22Rv1 (cell line): ENCODE measurements around the gene KCNIP4.

ENCODE experiments used
- H3K27ac ChIP-seq: fragments of 450-650 bp; 2 replicates; pipeline ENCODE4 v1.5.1; 2017
- CTCF ChIP-seq: fragments of 450-650 bp; IDR thresholded peaks from 2 replicates; pipeline ENCODE4 v1.5.1; 2017; ENCODE audit warnings: mild to moderate bottlenecking
- ZFX ChIP-seq: fragments of 450-650 bp; IDR thresholded peaks from 2 replicates; pipeline ENCODE4 v1.6.1; 2017; ENCODE audit warnings: antibody characterized with exemption, borderline replicate concordance

Gene KCNIP4

GRCh38 chr4:21876711-21877110 is 71.9 kb downstream of the KCNIP4 start:
- TF ChIP-seq CTCF (no peak), ZFX (no peak)
- H3K27ac ChIP-seq, result no peak overlapping the region

GRCh38 chr4:21873145-21873544 is 75.4 kb downstream of the KCNIP4 start:
- H3K27ac ChIP-seq, result no peak overlapping the region
- no peak for TF ChIP-seq CTCF
- TF ChIP-seq ZFX, result no peak

GRCh38 chr4:21872101-21872500 is 76.5 kb downstream of the KCNIP4 start:
- H3K27ac ChIP-seq, result no peak overlapping the region
- TF ChIP-seq CTCF, result no peak

- no peak overlapping the region for H3K27ac ChIP-seq
- no peak for TF ChIP-seq ZFX
- no peak for TF ChIP-seq CTCF
These were observed 78.4 kb downstream of the KCNIP4 start for GRCh38 chr4:21869978-21870745.

- H3K27ac ChIP-seq, result no peak overlapping the region
- TF ChIP-seq ZFX, result no peak
- TF ChIP-seq CTCF, result no peak
These were observed 83.9 kb downstream of the KCNIP4 start for GRCh38 chr4:21864686-21865085.

GRCh38 chr4:21862917-21863316 is 85.7 kb downstream of the KCNIP4 start:
- TF ChIP-seq ZFX (no peak), CTCF (no peak)
- no peak overlapping the region for H3K27ac ChIP-seq

- no peak overlapping the region for H3K27ac ChIP-seq
These were observed 89.6 kb downstream of the KCNIP4 start for GRCh38 chr4:21858971-21859370.

More at GRCh38 chr4:21858971-21859370, 89.6 kb downstream of the KCNIP4 start:
- TF ChIP-seq ZFX (no peak), CTCF (no peak)
